Measurements from ENCODE around the gene GALNT15. TPM values are rescaled to one million over a fixed set of nuclear protein-coding genes. Genes with fewer than 3 reads are reported as not detected.

The GALNT15 gene
- total RNA-seq, 2 donors from 2014 or later = 0.13 TPM; not detected in 1

- H3K9me3 Mint-ChIP-seq = no peaks in the 10 kb centered on the region
- WGBS, 2 experiments (ENCODE audit: insufficient coverage in 1 of 2, insufficient read length in 1 of 2) = 93 to 94% methylated on average over 13 to 17 of the region's 17 CpGs
- H3K27ac ChIP-seq (ENCODE audit: low read depth, low read length) = no peak overlapping the region
- no peaks in the 10 kb centered on the region for H3K27me3 ChIP-seq (ENCODE audit: control insufficient read depth, insufficient read depth, low read length, poor library complexity, severe bottlenecking)
- no peaks in the 10 kb centered on the region for H3K4me1 Mint-ChIP-seq
- TF ChIP-seq CTCF (conservative IDR thresholded peaks at IDR 0.05) = no peak
- H3K4me3 Mint-ChIP-seq = no peak overlapping the region
- H3K4me3 ChIP-seq (ENCODE audit: low read length) = no peak overlapping the region
- H3K36me3 ChIP-seq (ENCODE audit: control insufficient read depth, insufficient read depth, low read length) = no peaks in the 10 kb centered on the region
- DNase-seq = no peak
- no peaks in the 10 kb centered on the region for H3K4me1 ChIP-seq (ENCODE audit: control insufficient read depth, insufficient read depth, low read length)
- H3K9me3 ChIP-seq (ENCODE audit: control insufficient read depth, low read length) = no peaks in the 10 kb centered on the region
- H3K9ac ChIP-seq (ENCODE audit: extremely low read depth, low read length, poor library complexity, severe bottlenecking) = no peak overlapping the region
- peaks cover 15% of the 10 kb centered on the region for H3K27me3 Mint-ChIP-seq (ENCODE audit: insufficient read depth)
- no peaks in the 10 kb centered on the region for H3K36me3 Mint-ChIP-seq (ENCODE audit: low read depth)
- H3K27ac Mint-ChIP-seq = no peak overlapping the region
Measured at GRCh38 chr3:16216373-16216935, 42.0 kb downstream of the GALNT15 start.

GRCh38 chr3:16219777-16220176, 45.3 kb downstream of the GALNT15 start:
- no peak overlapping the region for H3K27ac ChIP-seq (ENCODE audit: low read depth, low read length)
- H3K9me3 Mint-ChIP-seq = no peaks in the 10 kb centered on the region
- peaks cover 11% of the 10 kb centered on the region for H3K27me3 Mint-ChIP-seq (ENCODE audit: insufficient read depth)
- H3K4me3 ChIP-seq (ENCODE audit: low read length) = no peak overlapping the region
- H3K27ac Mint-ChIP-seq = no peak overlapping the region
- H3K9ac ChIP-seq (ENCODE audit: extremely low read depth, low read length, poor library complexity, severe bottlenecking) = no peak overlapping the region
- no peak for TF ChIP-seq CTCF (conservative IDR thresholded peaks at IDR 0.05)
- no peaks in the 10 kb centered on the region for H3K4me1 ChIP-seq (ENCODE audit: control insufficient read depth, insufficient read depth, low read length)
- H3K4me3 Mint-ChIP-seq = no peak overlapping the region
- WGBS, 2 experiments (ENCODE audit: insufficient coverage in 1 of 2, insufficient read length in 1 of 2) = 91 to 100% methylated on average over 2 to 3 of the region's 3 CpGs
- no peaks in the 10 kb centered on the region for H3K36me3 ChIP-seq (ENCODE audit: control insufficient read depth, insufficient read depth, low read length)
- no peak for DNase-seq
- no peaks in the 10 kb centered on the region for H3K4me1 Mint-ChIP-seq
- H3K9me3 ChIP-seq (ENCODE audit: control insufficient read depth, low read length) = no peaks in the 10 kb centered on the region
- H3K36me3 Mint-ChIP-seq (ENCODE audit: low read depth) = no peaks in the 10 kb centered on the region
- no peaks in the 10 kb centered on the region for H3K27me3 ChIP-seq (ENCODE audit: control insufficient read depth, insufficient read depth, low read length, poor library complexity, severe bottlenecking)

GRCh38 chr3:16221990-16222389, 47.5 kb downstream of the GALNT15 start:
- H3K9ac ChIP-seq (ENCODE audit: extremely low read depth, low read length, poor library complexity, severe bottlenecking) = no peak overlapping the region
- H3K9me3 ChIP-seq (ENCODE audit: control insufficient read depth, low read length) = no peaks in the 10 kb centered on the region
- no peak for TF ChIP-seq CTCF (conservative IDR thresholded peaks at IDR 0.05)
- no peaks in the 10 kb centered on the region for H3K27me3 ChIP-seq (ENCODE audit: control insufficient read depth, insufficient read depth, low read length, poor library complexity, severe bottlenecking)
- WGBS, 2 experiments (ENCODE audit: insufficient coverage in 1 of 2, insufficient read length in 1 of 2) = 94 to 100% methylated on average over 1 to 2 of the region's 3 CpGs
- Mint-ChIP-seq H3K9me3 (no peaks in the 10 kb centered on the region), H3K27me3 (ENCODE audit: insufficient read depth) (peaks cover 8% of the 10 kb centered on the region), H3K36me3 (ENCODE audit: low read depth) (no peaks in the 10 kb centered on the region), H3K4me1 (no peaks in the 10 kb centered on the region), H3K4me3 (no peak overlapping the region), H3K27ac (no peak overlapping the region)
- H3K4me3 ChIP-seq (ENCODE audit: low read length) = no peak overlapping the region
- no peaks in the 10 kb centered on the region for H3K36me3 ChIP-seq (ENCODE audit: control insufficient read depth, insufficient read depth, low read length)
- DNase-seq = no peak
- H3K27ac ChIP-seq (ENCODE audit: low read depth, low read length) = no peak overlapping the region
- no peaks in the 10 kb centered on the region for H3K4me1 ChIP-seq (ENCODE audit: control insufficient read depth, insufficient read depth, low read length)

All from endodermal cell (in vitro differentiated cells).